Measurements from ENCODE around the gene TSTD2.

- no peak for TF ChIP-seq CTCF (conservative IDR thresholded peaks at IDR 0.05 in 1 of 2, IDR thresholded peaks at IDR 0.05 in 1 of 2; ENCODE audit: extremely low read depth in 1 of 2, insufficient read depth in 1 of 2, low read depth in 1 of 2, low read length in 2 of 2)
- TF ChIP-seq EZH2 (IDR thresholded peaks at IDR 0.05; ENCODE audit: borderline replicate concordance, low read length): no peak
Measured at GRCh38 chr9:97636903-97637302, 3.7 kb upstream of the TSTD2 start.

All from mammary epithelial cell (primary cell).